NCI-H226 (cell line): ENCODE measurements around the gene KCNMA1.
A peak's percentile ranks its signal among the peaks of the same experiment; 100 is the strongest.

Experiments
- DNase-seq: peaks from one replicate; pipeline ENCODE4 v3.0.0-alpha.2; 2015

KCNMA1 gene

GRCh38 chr10:77310288-77310840 is 327.2 kb downstream of the KCNMA1 start:
- no peak for DNase-seq

- no peak for DNase-seq
Measured at GRCh38 chr10:77309509-77309908, 328.1 kb downstream of the KCNMA1 start.

- no peak for DNase-seq
Measured at GRCh38 chr10:77309092-77309491, 328.5 kb downstream of the KCNMA1 start.

- no peak for DNase-seq
Measured at GRCh38 chr10:77308084-77308732, 329.4 kb downstream of the KCNMA1 start.

DNA sequence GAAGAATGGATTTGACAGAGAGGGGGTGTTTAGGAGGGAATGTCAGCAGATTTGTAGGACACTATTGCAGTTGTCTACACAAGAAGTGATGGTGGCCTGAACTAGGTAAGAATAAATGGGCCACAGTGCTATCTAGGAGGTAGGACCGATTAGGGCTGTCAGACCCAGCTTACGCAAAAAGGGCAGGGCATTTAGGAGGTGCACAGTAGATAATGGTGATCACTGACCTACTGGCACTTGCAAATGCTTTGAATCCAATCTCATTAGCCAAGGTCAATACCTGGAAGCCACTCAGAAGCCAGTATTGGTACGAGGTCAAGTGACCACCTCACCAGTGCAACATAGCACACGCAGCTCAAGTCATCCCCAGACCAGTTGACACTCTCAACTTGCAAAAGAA is 330.9 kb downstream of the KCNMA1 start:
- DNase-seq, result no peak

- no peak for DNase-seq
Measured at GRCh38 chr10:77305650-77306632, 331.7 kb downstream of the KCNMA1 start.

- no peak for DNase-seq
Measured at GRCh38 chr10:77304192-77304591, 333.4 kb downstream of the KCNMA1 start.

DNA sequence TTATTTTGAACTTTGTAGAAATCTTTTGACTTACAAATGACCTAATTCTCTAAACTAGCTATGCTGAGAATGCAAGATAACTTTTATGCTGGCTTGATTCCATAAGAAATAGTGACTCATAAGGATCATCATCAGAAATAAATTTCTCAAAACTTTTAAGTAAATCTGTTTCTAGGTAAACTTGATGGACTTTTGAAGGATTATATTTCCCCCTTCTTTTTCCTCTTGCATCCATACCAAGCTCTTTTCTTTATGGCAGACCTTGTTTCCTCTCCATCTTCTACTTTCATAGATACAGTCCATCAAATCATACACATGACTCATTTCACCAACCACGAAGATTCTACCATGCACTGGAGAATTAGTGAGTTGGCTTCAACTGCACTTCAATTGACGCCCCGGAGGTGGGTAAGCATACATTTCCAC is 336.3 kb downstream of the KCNMA1 start:
- DNase-seq, result peak; percentile 71

DNA sequence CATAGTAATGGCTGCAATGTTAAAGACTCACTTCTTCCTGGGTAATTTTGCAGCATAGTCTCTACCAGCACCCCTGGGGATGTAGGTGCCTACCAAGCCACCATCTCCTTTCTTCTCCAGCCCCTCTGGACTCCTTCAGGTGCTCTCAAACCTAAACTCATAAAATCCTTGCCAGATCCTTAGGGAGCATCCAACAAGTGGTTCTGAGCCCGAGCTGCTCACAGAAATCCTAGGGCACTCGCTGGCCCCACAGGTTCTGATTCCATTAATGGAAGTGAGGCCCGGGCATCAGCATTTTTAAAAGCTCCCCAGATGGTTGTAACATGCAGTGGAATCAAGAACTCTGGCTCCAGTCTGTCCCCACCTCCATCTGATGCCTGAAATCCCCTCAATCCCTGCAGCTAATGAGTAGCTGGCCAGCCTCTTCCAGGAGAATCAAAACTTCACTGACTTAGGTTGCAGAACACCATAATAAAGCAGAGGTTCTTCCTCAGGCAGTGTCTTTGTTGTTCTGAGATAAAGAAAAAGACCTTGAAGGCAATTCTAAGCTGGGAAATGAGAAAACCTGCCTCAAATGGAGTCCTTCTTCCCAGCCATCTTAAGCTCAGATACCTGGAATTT is 336.8 kb downstream of the KCNMA1 start:
- DNase-seq, result no peak

GRCh38 chr10:77299320-77299719 is 338.3 kb downstream of the KCNMA1 start:
- no peak for DNase-seq

DNA sequence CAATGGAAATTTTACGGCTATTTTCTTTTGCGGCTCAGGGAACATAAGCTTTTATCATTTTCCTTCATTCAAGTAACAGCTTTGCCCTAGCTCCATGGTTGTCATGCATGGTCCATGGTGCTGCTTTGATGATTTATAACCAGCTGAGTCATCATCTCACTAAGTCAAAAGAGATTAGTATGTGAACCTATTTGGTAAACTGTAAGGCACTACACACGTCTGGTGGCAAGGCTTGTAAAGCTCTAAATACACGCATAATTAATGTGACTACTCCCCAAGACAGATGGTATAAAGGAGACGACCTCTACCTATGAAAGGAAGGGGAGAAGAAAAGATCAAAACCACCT is 340.2 kb downstream of the KCNMA1 start:
- peak; percentile 80 for DNase-seq

DNA sequence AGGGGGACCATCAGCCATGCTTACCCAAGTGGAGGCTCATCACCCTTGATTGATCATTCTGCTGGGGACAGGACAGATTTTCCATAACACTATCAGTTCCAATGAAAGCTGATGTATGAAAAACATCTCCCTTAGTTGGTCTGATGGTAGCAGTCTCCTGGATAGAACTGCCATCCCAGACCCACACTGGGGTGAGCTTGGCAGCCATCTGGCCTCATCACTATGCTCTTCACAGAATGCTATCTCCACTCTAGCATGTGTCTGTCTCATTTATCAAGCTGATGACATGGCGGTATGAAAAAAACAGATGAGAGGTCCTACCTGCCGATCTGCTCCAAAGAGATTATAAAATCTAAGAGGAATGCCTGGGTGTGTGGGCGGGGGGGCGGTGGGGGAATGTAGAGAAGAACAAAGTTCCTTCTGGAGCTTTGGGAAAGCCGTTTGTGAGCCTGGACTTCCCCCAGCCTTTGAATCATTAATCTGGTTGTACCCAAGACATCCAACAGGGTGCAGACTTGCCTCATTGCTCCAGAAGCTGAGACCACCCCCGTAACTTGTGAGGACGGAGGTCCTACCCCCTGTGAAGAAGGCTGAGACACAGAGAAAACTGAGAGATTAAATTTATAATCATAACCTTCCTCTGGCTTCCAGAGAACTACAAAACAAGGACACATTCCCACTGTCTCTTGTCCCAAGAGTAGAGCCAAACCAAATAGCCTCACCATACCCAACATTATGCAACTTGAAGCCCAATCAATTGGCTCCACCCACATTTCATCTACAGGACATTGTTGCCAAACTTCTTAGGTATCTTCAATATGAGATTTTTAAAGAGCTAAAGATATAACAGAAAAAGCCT is 340.8 kb downstream of the KCNMA1 start:
- DNase-seq, result peak; percentile 55

- DNase-seq, result no peak
Measured at GRCh38 chr10:77293773-77294172, 343.8 kb downstream of the KCNMA1 start.

DNA sequence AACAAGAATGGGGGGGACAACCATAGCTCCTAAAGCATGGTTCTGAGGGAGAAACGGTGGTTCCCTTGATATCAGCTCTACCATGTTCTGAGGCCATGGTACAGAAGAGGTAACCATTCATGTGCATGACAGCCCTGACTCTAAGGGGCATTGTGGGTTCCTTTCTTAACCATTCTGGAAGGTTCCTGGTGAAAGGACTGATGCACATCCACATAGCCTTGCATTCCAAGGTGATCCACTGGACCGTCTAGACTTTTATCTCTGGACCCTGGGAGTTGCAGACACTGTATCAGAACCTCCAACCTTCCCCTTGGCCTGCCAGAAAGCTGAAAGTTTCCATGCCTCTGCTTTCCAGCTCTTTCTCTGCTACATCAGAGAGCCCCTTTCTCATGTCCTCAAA is 344.3 kb downstream of the KCNMA1 start:
- DNase-seq, result no peak

DNA sequence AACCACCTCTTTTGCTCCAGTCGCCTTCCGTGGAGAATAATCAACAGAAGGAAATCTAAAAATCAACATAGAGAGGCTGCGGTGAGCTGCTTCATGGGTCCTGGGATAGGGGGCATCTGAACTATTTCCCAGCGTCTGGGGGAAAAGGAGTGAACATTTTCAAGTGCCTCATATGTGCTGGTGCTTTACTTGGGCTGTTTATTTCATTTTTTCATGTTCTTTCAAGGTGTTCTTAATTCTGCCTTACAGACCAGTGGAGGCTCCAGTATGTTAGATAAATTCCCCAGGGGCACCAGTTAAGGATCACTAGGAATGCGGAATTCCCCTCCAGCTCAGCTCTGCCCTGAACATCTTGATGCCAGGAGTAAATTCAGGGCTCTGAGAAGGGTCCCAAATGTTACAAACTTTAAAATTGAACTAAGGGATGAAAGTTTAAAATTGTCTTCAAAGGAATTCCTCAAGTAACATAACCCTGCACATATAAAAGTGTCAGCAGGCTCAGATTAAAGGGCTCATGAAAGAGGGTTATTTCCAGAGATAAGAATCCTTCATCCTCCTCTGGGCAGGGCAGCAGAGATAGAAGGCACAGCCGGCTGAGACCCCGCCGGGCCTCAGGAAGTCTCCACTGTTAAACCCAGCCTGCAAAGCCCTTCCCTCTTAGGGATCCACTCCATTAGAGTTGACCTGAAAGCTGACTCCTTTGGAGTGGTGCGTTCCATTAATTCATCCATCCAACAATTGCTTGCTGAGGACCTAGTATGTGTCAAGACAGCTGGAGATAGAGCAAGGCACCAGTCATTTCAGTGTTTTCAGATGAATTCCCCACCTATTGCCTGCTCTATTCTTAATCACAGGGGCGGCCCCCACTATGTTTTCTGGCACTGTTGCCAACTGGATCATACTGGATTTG is 345.8 kb downstream of the KCNMA1 start:
- DNase-seq, result peak; percentile 52

DNA sequence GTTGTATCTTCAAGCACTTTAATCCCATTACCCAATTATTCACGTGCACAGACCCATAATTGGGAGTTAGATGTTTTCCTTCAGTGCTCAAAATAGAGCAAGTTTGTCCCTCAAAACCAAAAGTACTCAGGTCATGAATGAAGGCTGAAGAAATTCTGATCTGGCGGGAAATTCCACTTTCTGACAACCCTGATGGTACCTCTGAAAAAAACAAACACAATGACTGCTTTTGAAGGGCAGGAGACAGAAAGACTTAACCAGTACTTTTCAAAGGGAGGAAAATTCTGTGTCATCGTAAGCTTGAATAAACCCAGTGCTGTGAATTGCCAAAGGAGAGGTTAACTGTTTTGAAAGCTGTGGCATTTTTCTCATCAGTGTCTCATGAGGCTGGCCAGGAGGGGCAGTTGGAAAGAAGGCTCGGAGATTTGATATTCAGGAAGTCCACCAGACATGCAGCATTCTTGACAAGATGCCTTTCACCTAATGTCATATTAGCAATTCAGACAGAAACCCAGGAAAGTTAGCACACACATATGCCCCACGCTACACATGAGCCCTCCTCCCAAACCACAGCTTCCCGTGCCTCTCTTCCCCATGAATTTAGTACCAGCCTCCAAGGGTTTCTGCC is 347.0 kb downstream of the KCNMA1 start:
- DNase-seq, result peak; percentile 97

- no peak for DNase-seq
Measured at GRCh38 chr10:77289790-77290189, 347.8 kb downstream of the KCNMA1 start.

DNA sequence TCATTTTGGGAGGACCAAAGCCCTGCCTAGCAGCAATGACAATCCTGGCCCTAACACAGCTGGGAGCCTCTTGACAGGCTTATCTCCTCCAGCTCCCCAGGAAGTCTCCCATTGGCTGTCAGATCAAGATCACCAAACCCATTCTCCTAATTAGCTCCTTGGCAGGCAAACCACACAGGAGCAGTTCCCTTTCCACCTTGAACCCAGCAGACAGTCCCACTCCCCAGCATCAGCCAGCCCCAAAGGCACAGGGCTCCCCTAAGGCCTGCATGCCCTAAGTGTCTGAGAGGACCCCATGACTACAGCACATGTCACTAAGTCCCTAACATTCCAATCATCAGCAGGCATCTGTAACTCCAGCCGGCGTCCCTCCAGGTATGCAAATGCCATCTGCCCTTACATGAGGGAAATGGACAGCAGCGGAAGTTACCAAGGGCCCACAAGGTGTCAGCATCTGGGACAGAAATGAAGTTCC is 348.5 kb downstream of the KCNMA1 start:
- no peak for DNase-seq

DNA sequence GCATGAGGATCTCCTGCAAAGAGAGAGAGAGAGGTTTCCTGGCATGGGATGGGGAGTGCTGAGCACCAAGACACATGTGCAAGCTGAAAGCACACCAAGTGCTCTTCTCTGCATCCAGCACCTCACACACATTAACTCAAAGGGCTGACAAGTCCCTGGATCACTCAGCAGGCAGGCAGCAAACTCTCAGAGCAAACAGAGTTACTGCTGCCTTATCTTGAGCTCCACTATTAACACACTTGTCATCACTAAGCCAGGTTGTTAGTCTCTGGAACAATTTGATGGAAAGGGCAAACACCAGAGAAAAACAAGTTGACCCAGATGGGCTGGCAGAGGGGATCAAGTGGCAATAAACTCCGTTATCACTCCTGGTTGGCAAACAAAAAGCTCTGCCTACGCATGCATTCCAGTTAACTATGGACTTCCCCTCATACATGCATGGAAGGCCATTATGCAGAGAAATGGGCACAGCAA is 349.9 kb downstream of the KCNMA1 start:
- DNase-seq, result no peak
